Osteoblast (primary cell): ENCODE results near the gene CCDC167. TPM values are rescaled to one million over a fixed set of nuclear protein-coding genes. Genes with fewer than 3 reads are reported as not detected.

ENCODE experiments used
- DNase-seq: peaks from one replicate; pipeline ENCODE4 v3.0.0; 2011; ENCODE audit warnings: low spot score, mixed read lengths; ENCODE audit not compliant: insufficient read length; ENCODE audit errors: missing footprints
- H2AFZ ChIP-seq: 2 replicates; pipeline ENCODE4 v1.6.0; 2011; ENCODE audit warnings: mild to moderate bottlenecking, low read length
- H3K27ac ChIP-seq: 2 replicates; pipeline ENCODE4 v1.5.1; 2011; ENCODE audit warnings: mild to moderate bottlenecking, low read depth, low read length, moderate library complexity
- H3K27me3 ChIP-seq: 2 replicates; pipeline ENCODE4 v1.6.0; 2012; ENCODE audit warnings: mild to moderate bottlenecking, control low read depth, inconsistent platforms, low read length, moderate library complexity; ENCODE audit not compliant: insufficient read depth
- H3K36me3 ChIP-seq: 2 replicates; pipeline ENCODE4 v1.5.1; 2011; ENCODE audit warnings: mild to moderate bottlenecking, low read length, control low read depth, moderate library complexity; ENCODE audit not compliant: insufficient read depth
- H3K4me1 ChIP-seq: 2 replicates; pipeline ENCODE4 v1.5.1; 2011; ENCODE audit warnings: mild to moderate bottlenecking, low read length, control low read depth, moderate library complexity; ENCODE audit not compliant: insufficient read depth
- H3K4me2 ChIP-seq: 2 replicates; pipeline ENCODE4 v1.6.0; 2011; ENCODE audit warnings: mild to moderate bottlenecking, low read length; ENCODE audit not compliant: insufficient read depth
- H3K4me3 ChIP-seq: fragments of 200-600 bp; sonication (generic); 3 replicates; pipeline ENCODE4 v1.5.1; 2012; ENCODE audit warnings: mild to moderate bottlenecking, low read length, inconsistent platforms; ENCODE audit not compliant: insufficient read depth
- H3K79me2 ChIP-seq: 2 replicates; pipeline ENCODE4 v1.6.0; 2012; ENCODE audit warnings: mild to moderate bottlenecking, low read length, control low read depth, inconsistent platforms; ENCODE audit not compliant: insufficient read depth
- H3K9me3 ChIP-seq: 2 replicates; pipeline ENCODE4 v1.5.1; 2011; ENCODE audit warnings: low read depth, low read length, control low read depth
- H4K20me1 ChIP-seq: 2 replicates; pipeline ENCODE4 v1.6.0; 2012; ENCODE audit warnings: mild to moderate bottlenecking, low read length, control low read depth; ENCODE audit not compliant: insufficient read depth
- CTCF ChIP-seq: IDR thresholded peaks from 2 replicates; pipeline ENCODE4 v1.5.1; 2011; ENCODE audit warnings: mild to moderate bottlenecking, low read depth, low read length, moderate library complexity; ENCODE audit errors: extremely low read depth
- total RNA-seq: library from RNA; depleted of rRNA; stranded (reverse); fragments of >200 nt; gene quantifications from 2 replicates; pipeline ENCODE4 v1.2.3, GENCODE V29; 2012

The CCDC167 gene
- total RNA-seq, 1 donor, result 14.8 TPM

GRCh38 chr6:37546141-37546871, 46.6 kb upstream of the CCDC167 start:
- Histone ChIP-seq H3K36me3 (no peaks in the 10 kb centered on the region), H2AFZ (no peak overlapping the region), H4K20me1 (no peaks in the 10 kb centered on the region), H3K27me3 (peaks cover 3% of the 10 kb centered on the region), H3K4me3 (no peak overlapping the region), H3K27ac (no peak overlapping the region), H3K4me1 (peaks cover 4% of the 10 kb centered on the region), H3K4me2 (no peak overlapping the region), H3K9me3 (no peaks in the 10 kb centered on the region), H3K79me2 (no peaks in the 10 kb centered on the region)
- TF ChIP-seq CTCF, result no peak
- DNase-seq, result no peak

GRCh38 chr6:37544530-37544929, 44.8 kb upstream of the CCDC167 start:
- no peak for TF ChIP-seq CTCF
- Histone ChIP-seq H3K79me2 (no peaks in the 10 kb centered on the region), H4K20me1 (no peaks in the 10 kb centered on the region), H3K4me1 (no peaks in the 10 kb centered on the region), H2AFZ (no peak overlapping the region), H3K4me3 (no peak overlapping the region), H3K36me3 (no peaks in the 10 kb centered on the region), H3K4me2 (no peak overlapping the region), H3K27me3 (peaks cover 3% of the 10 kb centered on the region), H3K9me3 (no peaks in the 10 kb centered on the region), H3K27ac (no peak overlapping the region)
- no peak for DNase-seq

- Histone ChIP-seq H3K4me1 (no peaks in the 10 kb centered on the region), H3K79me2 (no peaks in the 10 kb centered on the region), H3K9me3 (no peaks in the 10 kb centered on the region), H3K27me3 (peaks cover 3% of the 10 kb centered on the region), H4K20me1 (no peaks in the 10 kb centered on the region), H3K27ac (no peak overlapping the region), H3K36me3 (no peaks in the 10 kb centered on the region), H2AFZ (no peak overlapping the region), H3K4me2 (no peak overlapping the region), H3K4me3 (no peak overlapping the region)
- no peak for TF ChIP-seq CTCF
- DNase-seq, result no peak
These were observed 43.7 kb upstream of the CCDC167 start for GRCh38 chr6:37543361-37543760.

GRCh38 chr6:37541346-37541745, 41.7 kb upstream of the CCDC167 start:
- Histone ChIP-seq H3K9me3 (no peaks in the 10 kb centered on the region), H4K20me1 (no peaks in the 10 kb centered on the region), H3K27me3 (peaks cover 19% of the 10 kb centered on the region), H3K4me3 (no peak overlapping the region), H3K36me3 (no peaks in the 10 kb centered on the region), H3K4me2 (no peak overlapping the region), H3K79me2 (no peaks in the 10 kb centered on the region), H3K27ac (no peak overlapping the region), H3K4me1 (no peaks in the 10 kb centered on the region), H2AFZ (no peak overlapping the region)
- DNase-seq, result peak; percentile 52
- TF ChIP-seq CTCF, result no peak
